Measurements from ENCODE around the gene BTNL3.
"Not testable (repeated sequence)": the region's sequence is repeated elsewhere in the genome, so short reads cannot be mapped to it uniquely, and the experiment has no call there.

The BTNL3 gene, protein sequence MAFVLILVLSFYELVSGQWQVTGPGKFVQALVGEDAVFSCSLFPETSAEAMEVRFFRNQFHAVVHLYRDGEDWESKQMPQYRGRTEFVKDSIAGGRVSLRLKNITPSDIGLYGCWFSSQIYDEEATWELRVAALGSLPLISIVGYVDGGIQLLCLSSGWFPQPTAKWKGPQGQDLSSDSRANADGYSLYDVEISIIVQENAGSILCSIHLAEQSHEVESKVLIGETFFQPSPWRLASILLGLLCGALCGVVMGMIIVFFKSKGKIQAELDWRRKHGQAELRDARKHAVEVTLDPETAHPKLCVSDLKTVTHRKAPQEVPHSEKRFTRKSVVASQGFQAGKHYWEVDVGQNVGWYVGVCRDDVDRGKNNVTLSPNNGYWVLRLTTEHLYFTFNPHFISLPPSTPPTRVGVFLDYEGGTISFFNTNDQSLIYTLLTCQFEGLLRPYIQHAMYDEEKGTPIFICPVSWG
- 0 reads per million in 4 donors for total RNA-seq

DNA sequence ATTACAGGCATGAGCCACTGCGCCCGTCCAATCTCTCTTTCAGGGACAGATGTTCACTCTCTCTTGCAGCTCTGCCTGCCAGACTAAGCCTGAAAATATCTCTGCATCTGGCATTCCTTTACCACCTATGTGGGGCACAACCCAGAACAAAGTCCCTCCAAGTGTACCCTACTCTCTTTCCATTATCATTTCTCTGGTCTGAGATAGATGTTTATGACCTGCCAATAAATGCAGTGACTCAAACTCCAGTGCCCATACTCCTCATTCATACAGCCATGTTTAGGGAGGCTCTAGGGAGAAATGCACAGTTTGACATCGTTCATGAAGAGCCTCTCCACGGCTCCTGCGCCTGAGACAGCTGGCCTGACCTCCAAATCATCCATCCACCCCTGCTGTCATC, at the start of gene BTNL3:
TSS of gene BTNL3 (plus strand) at position 255 of the 400 bp plus-strand sequence. CDS start 183 bp downstream, outside the sequence.
- DNase-seq: no peak

DNA sequence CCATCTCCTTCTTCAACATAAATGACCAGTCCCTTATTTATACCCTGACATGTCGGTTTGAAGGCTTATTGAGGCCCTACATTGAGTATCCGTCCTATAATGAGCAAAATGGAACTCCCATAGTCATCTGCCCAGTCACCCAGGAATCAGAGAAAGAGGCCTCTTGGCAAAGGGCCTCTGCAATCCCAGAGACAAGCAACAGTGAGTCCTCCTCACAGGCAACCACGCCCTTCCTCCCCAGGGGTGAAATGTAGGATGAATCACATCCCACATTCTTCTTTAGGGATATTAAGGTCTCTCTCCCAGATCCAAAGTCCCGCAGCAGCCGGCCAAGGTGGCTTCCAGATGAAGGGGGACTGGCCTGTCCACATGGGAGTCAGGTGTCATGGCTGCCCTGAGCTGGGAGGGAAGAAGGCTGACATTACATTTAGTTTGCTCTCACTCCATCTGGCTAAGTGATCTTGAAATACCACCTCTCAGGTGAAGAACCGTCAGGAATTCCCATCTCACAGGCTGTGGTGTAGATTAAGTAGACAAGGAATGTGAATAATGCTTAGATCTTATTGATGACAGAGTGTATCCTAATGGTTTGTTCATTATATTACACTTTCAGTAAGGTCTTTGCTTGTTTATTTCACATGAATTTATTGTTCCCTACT, 38.2 kb upstream of the BTNL3 start:
- DNase-seq: no peak

DNA sequence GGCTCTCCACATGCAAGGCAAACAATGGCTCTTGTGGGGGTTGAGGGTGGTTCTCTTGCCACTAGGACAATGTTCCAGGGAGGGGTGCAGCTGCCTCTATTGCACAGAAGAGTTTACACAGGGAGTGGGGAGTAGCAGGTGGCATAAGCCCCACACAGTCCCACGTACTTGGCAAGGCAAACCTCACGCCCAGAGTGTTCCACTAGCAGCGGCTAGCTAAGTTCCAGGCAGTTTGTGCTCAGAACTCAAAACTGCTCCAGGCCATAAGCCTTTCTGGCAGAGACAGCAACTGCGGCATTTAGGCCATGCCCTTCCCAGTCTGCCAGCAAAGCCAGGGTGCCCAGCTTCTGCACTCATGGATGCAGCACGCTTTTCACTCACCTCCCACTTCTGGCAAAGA, 29.0 kb upstream of the BTNL3 start:
- no peak for DNase-seq

DNA sequence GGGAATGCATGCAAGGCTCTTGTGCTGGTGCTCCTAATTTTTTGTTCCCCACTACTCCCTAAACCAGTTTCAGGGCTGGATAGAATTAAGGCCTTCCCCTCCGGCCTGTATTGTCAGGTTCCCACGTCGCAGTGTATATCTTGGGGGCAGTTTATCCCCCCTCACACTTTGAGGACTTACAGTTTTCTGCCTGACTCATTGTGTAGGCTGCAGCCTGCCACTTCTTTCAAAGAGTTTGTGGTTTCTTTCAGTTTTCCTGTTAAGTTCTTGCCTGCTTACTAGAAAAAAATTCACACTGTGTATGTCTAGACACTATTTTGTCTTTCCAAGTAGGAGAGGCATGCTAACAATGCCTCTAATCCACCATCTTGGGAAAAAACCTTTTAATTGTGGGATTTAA, 28.4 kb upstream of the BTNL3 start:
- DNase-seq: no peak

DNA sequence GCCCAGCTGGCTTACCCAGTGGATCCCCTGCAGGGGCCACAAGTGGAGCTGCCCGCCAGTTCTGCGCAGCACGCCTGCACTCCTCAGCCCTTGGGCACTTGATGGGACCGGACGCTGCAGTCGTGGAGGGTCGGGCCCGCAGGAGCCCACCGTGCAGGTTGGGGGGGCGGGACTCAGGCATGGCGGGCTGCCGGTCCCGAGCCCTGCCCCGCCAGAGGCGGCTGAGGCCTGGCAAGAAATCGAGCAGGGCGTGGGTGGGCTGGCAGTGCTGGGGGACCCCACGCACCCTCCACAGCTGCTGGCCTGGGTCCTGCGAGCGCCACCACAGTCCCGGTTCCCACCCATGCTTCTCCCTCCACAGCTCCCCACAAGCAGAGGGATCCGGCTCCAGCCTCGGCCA, 19.2 kb upstream of the BTNL3 start:
- DNase-seq: no peak

DNA sequence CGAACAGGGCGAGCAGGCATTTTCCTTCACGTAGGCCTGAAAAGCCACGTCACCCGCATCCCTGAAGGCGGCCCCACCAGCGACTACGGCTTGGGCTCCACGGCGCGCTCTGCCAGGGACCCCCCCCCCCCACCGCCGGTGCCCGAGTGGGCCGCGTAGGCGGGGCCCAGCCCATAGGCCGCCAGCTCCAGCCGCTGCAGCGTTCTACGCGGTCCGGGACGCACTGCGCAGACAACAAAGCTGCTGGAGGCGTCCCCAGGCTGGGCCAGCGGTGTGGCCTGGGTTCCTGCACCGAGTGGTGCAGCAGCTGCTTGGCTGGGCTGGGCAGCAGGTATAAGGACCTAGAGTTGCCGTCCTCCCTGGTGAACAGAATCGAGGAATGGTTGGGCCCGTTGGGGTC, 18.3 kb upstream of the BTNL3 start:
- DNase-seq: no peak

DNA sequence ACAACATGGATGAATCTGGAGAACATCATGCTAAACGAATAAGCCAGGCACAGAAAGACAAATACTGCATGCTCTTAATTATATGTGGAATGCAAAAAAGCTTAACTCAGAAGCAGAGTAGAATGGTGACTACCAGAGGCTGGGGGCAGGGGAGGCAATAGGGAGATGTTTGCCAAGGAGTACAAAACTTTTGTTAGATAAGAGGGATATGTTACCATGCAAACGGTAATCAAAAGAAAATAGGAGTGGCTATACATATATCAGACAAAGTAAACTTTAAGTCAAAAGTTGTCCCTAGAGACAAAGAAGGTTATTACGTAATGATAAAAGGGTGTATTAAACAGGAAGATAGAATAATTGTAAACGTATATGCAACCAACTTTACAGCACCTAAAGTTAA, 17.8 kb upstream of the BTNL3 start:
- no peak for DNase-seq

DNA sequence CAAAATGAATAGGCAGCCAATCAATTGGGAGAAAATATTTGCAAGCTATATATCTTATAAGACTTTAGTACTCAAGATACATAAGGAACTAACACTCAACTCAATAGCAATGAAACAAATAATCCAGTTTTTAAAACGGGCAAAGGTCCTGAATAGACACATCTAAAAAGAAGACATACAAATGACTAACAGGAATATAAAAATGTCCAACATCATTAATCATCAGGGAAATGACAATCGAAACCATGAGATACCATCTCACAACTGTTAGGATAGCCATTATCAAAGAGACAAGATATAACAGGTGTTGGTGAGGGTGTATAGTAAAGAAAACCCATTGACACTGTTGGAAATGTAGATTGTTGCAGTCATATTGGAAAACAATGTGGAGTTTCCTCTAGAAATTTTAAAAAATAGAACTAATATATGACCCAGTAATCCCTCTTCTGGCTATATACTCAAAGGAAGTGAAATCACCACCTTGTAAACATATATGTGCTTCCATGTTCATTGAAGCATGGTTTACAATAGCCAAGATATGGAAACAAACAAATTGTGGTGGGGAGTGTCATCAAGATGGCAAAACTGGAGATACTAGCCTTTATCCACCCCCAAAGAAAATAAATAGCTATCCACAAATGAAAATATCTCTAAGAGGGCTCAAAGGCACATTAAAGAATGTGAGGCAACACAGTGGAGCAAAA, 13.9 kb upstream of the BTNL3 start:
- no peak for DNase-seq

DNA sequence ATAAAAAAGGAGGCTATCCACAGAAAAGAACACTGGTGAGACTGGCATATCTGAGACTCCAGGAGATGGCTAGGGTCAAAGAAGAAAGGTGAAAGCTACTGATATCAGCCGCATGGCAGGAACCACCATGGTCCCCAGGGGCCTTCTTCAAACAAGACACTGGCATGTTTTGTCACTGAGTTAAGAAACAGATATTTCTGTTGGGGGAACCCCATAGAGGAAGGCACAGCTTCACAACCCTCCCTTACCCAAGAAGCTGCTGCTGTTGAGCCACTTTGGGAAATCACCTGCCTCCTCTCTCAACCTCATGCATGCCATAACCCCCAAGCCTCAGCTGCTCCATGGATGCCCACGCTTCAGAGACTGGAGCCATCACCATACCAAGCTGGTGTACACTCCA, 13.3 kb upstream of the BTNL3 start:
- no peak for DNase-seq

DNA sequence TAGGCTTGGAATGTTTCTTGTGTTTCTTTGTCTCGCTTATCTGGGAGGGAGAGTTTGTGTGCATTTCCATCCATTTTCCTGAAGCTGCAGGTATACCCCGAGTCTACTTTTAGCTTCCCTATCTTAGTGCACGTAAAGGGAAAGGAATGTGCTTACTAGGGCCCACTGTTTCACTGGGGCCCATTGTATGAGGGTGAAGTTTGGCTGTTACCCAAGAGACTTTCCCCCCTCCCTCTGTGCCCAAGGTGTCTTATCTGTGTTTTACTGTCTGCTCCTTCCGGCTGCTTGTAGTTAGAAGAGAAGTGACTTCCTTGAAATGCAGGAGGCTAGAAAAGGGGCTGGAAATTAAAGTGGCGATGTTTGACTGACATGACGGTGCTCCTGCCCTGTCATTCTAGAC, 12.1 kb upstream of the BTNL3 start:
- DNase-seq: no peak

DNA sequence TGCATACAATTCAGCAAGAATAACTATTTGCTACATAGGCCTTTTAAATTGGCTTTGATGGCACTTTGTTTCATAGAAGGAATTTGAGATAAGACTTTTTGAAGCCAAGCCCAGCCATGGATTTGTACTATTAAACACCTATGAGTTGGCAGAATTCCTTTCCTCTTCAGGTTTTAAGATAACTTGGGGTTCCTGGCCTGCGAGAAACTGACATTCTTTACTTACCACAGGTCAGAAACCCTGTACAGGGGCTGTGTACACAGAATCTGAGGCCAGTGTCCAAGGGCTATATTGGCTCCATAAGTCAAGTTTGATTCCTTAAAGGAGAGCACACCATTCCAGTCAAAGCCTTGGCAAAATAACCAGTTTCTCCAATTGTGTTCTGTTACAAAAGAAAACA, 10.8 kb upstream of the BTNL3 start:
- DNase-seq: no peak

DNA sequence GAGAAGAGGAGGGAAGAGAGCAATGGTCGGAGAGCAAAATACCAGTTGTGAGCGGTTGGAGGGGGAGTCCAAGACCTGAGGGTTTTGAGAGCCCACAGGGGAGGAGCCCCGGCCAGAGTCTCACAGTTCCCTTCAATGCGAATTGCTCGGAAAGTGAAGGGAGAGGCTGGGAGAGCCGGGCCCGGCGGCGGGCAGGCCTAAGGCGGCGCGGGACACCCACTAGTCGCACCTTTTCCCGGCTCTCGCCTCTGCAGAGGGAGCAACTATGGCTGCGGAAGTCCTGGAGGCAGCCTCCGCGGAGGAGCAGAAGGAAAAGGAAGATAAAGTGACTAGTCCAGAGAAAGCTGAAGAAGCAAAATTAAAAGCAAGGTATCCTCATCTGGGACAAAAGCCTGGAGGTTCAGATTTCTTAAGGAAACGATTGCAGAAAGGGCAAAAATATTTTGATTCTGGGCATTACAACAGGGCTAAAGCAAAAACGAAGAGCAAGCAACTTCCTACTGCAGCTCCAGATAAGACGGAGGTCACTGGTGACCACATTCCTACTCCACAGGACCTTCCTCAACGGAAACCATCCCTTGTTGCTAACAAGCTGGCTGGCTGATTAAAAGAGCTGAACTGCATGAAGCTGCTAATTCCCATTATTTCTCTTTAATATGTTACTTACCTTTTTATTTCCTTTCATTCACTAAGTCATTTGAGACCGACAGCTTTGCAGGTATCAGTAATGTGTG, 6.5 kb upstream of the BTNL3 start:
- no peak for DNase-seq

DNA sequence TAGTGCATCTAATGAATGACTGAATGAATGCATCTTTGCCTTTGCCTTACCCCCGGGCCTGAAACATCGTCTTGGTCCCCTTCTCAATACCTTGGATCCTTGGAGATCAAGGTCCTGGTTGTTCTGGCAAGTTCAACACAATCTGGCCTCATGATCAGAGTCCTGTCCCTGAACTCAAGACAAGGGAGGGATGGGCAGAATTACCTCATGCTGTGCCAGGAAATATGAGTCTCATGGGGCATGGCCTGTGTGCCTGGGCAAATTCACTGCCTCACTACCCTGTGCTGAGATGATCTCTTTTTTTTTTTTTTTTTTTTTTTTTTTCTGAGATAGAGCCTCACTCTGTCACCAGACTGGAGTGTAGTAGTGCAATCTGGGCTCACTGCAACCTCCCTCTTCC, 630 bp upstream of the BTNL3 start:
- DNase-seq: no peak

DNA sequence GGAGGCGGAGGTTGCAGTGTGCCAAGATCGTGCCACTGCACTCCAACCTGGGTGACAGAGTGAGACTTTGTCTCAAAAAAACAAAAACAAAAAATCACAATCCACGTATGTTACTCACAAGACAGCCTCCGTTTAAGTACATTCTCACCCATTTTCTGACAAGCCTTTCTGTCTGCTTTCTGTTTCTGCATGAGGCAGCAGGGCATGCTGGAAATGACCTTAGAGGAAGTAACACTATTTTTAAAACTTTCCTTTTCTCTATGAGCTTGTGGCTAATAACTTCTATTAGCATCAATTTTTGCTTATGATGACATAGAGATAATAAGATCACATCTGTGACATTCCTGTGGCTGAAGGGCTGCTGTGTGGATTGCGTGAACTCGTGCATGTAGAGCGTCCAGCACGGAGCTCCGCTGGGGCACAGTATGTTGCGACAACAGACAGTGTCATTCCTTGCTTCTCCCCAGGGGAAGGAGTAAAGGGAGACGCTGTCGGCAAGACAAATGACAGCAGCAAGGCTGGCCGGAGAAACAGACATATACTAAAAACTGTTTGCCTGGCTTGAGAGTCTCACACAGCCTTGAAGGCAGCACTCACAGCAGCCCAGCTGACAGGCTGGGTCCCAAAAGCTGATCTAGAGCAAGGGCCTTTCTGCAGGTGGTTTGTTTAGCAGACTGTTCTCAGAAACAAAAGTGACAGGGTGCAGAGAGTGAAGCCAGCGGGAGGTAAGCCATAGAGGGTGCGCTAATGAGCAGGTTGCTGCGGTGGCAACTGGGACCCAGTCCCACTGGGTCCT, 1.6 kb downstream of the BTNL3 start:
- no peak for DNase-seq

DNA sequence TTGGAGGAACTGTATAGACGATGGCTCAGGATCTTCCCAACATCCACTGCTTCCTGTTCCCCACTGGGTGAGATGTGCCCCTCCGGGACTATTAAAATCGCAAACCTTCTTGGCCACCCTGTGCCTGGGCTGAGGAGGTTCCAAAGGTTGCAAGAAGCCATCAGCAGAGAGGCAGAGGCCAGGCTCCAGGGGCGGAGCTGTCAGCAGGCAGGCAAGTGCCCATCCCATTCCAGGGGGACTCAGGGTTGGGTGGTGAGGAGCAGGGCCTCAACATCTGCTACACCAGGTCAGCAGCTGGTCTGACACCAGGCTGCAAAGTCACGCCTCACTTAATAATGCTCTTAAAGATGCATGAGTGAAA, 2.2 kb downstream of the BTNL3 start:
- DNase-seq: no peak

DNA sequence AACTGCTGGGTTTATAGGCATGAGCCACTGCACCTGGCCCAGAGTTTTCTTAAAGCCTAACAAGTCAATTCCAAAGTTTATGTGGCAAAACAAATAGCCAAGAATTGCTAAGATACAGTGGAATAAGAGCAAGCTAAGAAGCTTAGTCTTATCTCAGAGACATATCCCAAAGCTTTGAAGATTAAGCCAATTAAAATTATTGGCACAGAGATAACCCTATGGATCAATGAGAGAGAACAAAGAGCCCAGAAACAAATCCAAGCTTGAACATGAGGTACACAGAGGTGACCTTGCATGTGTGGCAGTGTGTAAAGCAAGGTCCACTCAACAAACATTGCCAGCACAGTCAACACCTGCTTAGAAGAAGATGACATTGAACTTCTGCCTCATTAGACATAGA, 13.3 kb downstream of the BTNL3 start:
- no peak for DNase-seq

DNA sequence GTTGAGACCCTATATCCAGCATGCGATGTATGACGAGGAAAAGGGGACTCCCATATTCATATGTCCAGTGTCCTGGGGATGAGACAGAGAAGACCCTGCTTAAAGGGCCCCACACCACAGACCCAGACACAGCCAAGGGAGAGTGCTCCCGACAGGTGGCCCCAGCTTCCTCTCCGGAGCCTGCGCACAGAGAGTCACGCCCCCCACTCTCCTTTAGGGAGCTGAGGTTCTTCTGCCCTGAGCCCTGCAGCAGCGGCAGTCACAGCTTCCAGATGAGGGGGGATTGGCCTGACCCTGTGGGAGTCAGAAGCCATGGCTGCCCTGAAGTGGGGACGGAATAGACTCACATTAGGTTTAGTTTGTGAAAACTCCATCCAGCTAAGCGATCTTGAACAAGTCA, 17.1 kb downstream of the BTNL3 start:
- no peak for DNase-seq

DNA sequence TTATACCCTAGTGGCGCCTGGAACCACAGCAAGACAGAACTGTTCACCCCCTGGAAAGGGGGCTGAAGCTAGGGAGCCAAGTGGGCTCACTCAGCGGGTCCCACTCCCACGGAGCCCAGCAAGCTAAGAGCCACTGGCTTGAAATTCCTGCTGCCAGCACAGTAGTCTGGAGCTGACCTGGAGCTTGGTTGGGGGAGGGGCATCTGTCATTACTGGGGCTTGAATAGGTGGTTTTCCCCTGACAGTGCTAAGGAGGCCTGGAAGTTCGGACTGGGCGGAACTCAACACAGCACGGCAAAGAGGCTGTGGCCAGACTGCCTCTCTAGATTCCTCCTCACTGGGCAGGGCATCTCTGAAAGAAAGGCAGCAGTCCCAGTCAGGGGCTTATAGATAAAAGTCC, 19.5 kb downstream of the BTNL3 start:
- DNase-seq: no peak

DNA sequence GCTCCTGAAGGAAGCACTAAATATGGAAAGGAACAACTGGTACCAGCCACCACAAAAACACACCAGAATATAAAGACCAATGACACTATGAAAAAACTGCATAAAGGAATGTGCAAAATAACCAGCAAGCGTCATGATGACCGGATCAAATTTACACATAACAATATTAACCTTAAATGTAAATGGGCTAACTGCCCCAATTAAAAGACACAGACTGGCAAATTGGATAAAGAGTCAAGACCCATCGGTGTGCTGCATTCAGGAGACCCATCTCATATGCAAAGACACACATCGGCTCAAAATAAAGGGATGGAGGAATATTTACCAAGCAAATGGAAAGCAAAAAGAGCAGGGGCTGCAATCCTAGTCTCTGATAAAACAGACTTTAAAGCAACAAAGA, 21.4 kb downstream of the BTNL3 start:
- DNase-seq: not testable (repeated sequence)

DNA sequence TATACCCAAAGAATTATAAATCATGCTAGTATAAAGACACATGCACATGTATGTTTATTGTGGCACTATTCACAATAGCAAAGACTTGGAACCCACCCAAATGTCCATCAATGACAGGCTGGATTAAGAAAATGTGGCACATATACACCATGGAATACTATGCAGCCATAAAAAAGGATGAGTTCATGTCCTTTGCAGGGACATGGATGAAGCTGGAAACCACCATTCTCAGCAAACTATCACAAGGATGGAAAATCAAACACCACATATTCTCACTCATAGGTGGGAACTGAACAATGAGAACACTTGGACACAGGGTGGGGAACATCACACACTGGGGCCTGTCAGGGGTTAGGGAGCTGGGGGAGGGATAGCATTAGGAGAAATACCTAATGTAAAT, 26.0 kb downstream of the BTNL3 start:
- not testable (repeated sequence) for DNase-seq

DNA sequence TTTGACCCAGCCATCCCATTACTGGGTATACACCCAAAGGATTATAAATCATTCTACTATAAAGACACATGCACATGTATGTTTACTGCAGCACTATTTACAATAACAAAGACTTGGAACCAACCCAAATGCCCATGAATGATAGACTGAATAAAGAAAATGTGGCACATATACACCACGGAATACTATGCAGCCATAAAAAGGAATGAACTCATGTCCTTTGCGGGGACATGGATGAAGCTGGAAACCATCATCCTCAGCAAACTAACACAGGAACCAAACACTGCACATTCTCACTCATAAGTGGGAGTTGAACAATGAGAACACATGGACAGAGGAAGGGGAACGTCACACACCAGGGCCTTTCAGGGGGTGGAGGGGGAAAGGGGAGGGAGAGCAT, 28.8 kb downstream of the BTNL3 start:
- not testable (repeated sequence) for DNase-seq

DNA sequence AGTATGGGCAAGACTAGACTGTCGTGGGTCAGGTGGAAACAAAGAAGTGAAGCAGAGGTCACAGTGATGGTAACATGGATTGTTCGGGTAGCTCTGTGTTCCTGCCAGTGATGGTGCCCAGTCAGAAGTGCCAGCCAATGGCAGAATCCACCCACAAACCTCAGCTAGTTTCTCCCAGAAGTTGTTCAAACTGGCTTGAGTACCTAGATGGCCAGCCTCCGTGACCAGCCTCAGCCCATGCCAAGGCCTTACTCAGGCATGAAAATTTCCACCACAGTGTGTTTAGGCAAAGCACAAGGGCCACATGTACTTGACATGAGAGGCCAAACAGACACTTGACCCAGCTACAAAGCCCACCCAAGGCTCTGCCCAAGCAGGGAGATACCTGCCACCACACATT, 32.0 kb downstream of the BTNL3 start:
- DNase-seq: no peak

All from T-helper 1 cell (primary cell).